GM23338 (cell line): ENCODE data around the gene SEMA5A. TPM values are rescaled to one million over a fixed set of nuclear protein-coding genes. Genes with fewer than 3 reads are reported as not detected.

Experiments
- ATAC-seq: fragments of 200-7000 bp; cut with Tn5 transposase; 3 replicates; pipeline ENCODE4 v1.9.1; 2020
- DNase-seq: peaks from one replicate; pipeline ENCODE4 v3.0.0-alpha.2; 2015; ENCODE audit warnings: low spot score
- H2AFZ ChIP-seq: fragments of 200-600 bp; sonication (generic); 2 replicates; pipeline ENCODE4 v1.8.0; 2016; ENCODE audit warnings: antibody characterized with exemption, mild to moderate bottlenecking, moderate library complexity
- H3F3A ChIP-seq: fragments of 200-600 bp; sonication (generic); replicated peaks from 2 replicates; pipeline ENCODE4 v1.8.0; 2017; ENCODE audit warnings: antibody characterized with exemption, mixed run types, low read depth
- H3K27ac ChIP-seq: fragments of 200-600 bp; sonication (generic); 2 replicates; pipeline ENCODE4 v1.6.1; 2016; ENCODE audit warnings: low read depth
- H3K27me3 ChIP-seq: fragments of 200-600 bp; sonication (generic); 2 replicates; pipeline ENCODE4 v1.8.0; 2016; ENCODE audit warnings: mild to moderate bottlenecking, mixed run types, moderate library complexity; ENCODE audit not compliant: insufficient read depth
- H3K36me3 ChIP-seq: fragments of 200-600 bp; sonication (generic); 2 replicates; pipeline ENCODE4 v1.8.0; 2016; ENCODE audit warnings: mild to moderate bottlenecking; ENCODE audit not compliant: insufficient read depth
- H3K4me1 ChIP-seq: fragments of 200-600 bp; sonication (generic); 2 replicates; pipeline ENCODE4 v1.8.0; 2016; ENCODE audit warnings: mild to moderate bottlenecking, moderate library complexity; ENCODE audit not compliant: insufficient read depth
- H3K4me2 ChIP-seq: fragments of 200-600 bp; sonication (generic); 2 replicates; pipeline ENCODE4 v1.7.1; 2017; ENCODE audit warnings: mixed run types
- H3K4me3 ChIP-seq: fragments of 200-600 bp; sonication (generic); 2 replicates; pipeline ENCODE4 v1.6.1; 2016; ENCODE audit warnings: mixed run types
- H3K79me2 ChIP-seq: fragments of 200-600 bp; sonication (generic); replicated peaks from 2 replicates; pipeline ENCODE4 v1.8.0; 2017; ENCODE audit warnings: mild to moderate bottlenecking; ENCODE audit not compliant: insufficient read depth
- H3K9me2 ChIP-seq: fragments of 200-600 bp; sonication (generic); 2 replicates; pipeline ENCODE4 v1.8.0; 2017; ENCODE audit not compliant: insufficient read depth
- H4K20me1 ChIP-seq: fragments of 200-600 bp; sonication (generic); replicated peaks from 2 replicates; pipeline ENCODE4 v1.8.0; 2017; ENCODE audit warnings: mild to moderate bottlenecking; ENCODE audit not compliant: insufficient read depth
- H3K27ac Mint-ChIP-seq: 2 replicates; pipeline ENCODE4 v1.8.0; 2020; ENCODE audit warnings: inconsistent platforms, mild to moderate bottlenecking, moderate library complexity, mixed read lengths
- H3K27me3 Mint-ChIP-seq: 3 replicates; pipeline ENCODE4 v1.8.0; 2022; ENCODE audit warnings: low read depth, mild to moderate bottlenecking, moderate library complexity, mixed read lengths, inconsistent platforms; ENCODE audit not compliant: insufficient read depth, poor library complexity
- H3K36me3 Mint-ChIP-seq: 3 replicates; pipeline ENCODE4 v1.8.0; 2021; ENCODE audit warnings: low read depth, mild to moderate bottlenecking, inconsistent platforms, moderate library complexity, mixed read lengths
- H3K4me1 Mint-ChIP-seq: 3 replicates; pipeline ENCODE4 v1.8.0; 2020; ENCODE audit warnings: mild to moderate bottlenecking, inconsistent platforms, mixed read lengths
- H3K4me3 Mint-ChIP-seq: 3 replicates; pipeline ENCODE4 v1.8.0; 2021; ENCODE audit warnings: moderate library complexity, mild to moderate bottlenecking, inconsistent platforms, mixed read lengths
- H3K9me3 Mint-ChIP-seq: 3 replicates; pipeline ENCODE4 v1.8.0; 2020; ENCODE audit warnings: moderate library complexity, mild to moderate bottlenecking, inconsistent platforms, mixed read lengths
- CREB1 ChIP-seq: fragments of 250-450 bp; sonication (Bioruptor Pico); IDR thresholded peaks from 2 replicates; pipeline ENCODE4 v1.5.0; 2020; ENCODE audit warnings: low read depth, mild to moderate bottlenecking, moderate library complexity
- CTCF ChIP-seq, 2 experiments: fragments of 200-600 bp in 1 of 2; sonication (generic) in 1 of 2; conservative IDR thresholded peaks; 2 replicates each; pipeline versions ENCODE4 v1.5.1 to v1.6.1; 2016 to 2017; ENCODE audit warnings: antibody characterized with exemption in 2 of 2, low read depth in 2 of 2, mild to moderate bottlenecking in 2 of 2, moderate library complexity in 1 of 2
- ETS1 ChIP-seq: IDR thresholded peaks from 2 replicates; pipeline ENCODE4 v1.6.1; 2016; ENCODE audit warnings: antibody characterized with exemption
- EZH2 ChIP-seq: fragments of 200-600 bp; sonication (generic); IDR thresholded peaks from one replicate; pipeline ENCODE4 v1.8.0; 2017; ENCODE audit warnings: antibody characterized with exemption, mild to moderate bottlenecking, low read depth; ENCODE audit not compliant: unreplicated experiment
- JUNB ChIP-seq: IDR thresholded peaks from one replicate; pipeline ENCODE4 v1.6.1; 2016; ENCODE audit warnings: antibody characterized with exemption; ENCODE audit not compliant: unreplicated experiment
- ZNF462 ChIP-seq: fragments of 250-450 bp; sonication (Bioruptor Pico); IDR thresholded peaks from 2 replicates; pipeline ENCODE4 v1.5.0; 2020; ENCODE audit warnings: mild to moderate bottlenecking, moderate library complexity
- polyA plus RNA-seq: library from polyadenylated mRNA; unstranded; fragments of >200 nt; fragmentation: Nextera tagmentation; extraction: Ambion mirVana; gene quantifications from 2 replicates; pipeline ENCODE4 v1.2.1, GENCODE V29; 2016
- total RNA-seq: library from RNA; depleted of rRNA; stranded (reverse); fragments of >200 nt; shearing (Covaris generic); gene quantifications from 2 replicates; pipeline ENCODE4 v1.2.3, GENCODE V29; 2014

Gene SEMA5A
- total and polyA plus RNA-seq, 2 experiments from 2014 or later: 2.1 to 8.1 TPM

GRCh38 chr5:9265441-9266287, 280.2 kb downstream of the SEMA5A start:
- Histone ChIP-seq H4K20me1 (no peaks in the 10 kb centered on the region), H3K27me3 (no peaks in the 10 kb centered on the region), H3K79me2 (no peaks in the 10 kb centered on the region), H3K9me2 (no peaks in the 10 kb centered on the region), H3K4me2 (0 out of 2 replicates have a peak overlapping the region, but pooled peaks have one; percentile 23), H3K27ac (peak overlapping the region; percentile 18), H3K36me3 (no peaks in the 10 kb centered on the region), H3F3A (no peaks in the 10 kb centered on the region), H2AFZ (no peak overlapping the region), H3K4me3 (no peak overlapping the region), H3K4me1 (peaks cover 11% of the 10 kb centered on the region)
- Mint-ChIP-seq H3K9me3 (peaks cover 3% of the 10 kb centered on the region; the same call in 1 of the 3 replicates), H3K4me1 (peaks cover 19% of the 10 kb centered on the region), H3K4me3 (no peak overlapping the region), H3K27me3 (peaks cover 5% of the 10 kb centered on the region), H3K36me3 (0 out of 3 replicates have a peak, but pooled peaks cover 3% of the 10 kb centered on the region), H3K27ac (peak overlapping the region; percentile 87)
- DNase-seq (peak; percentile 76), ATAC-seq (peak; percentile 98)
- no peak for TF ChIP-seq ETS1
- TF ChIP-seq CTCF (conservative IDR thresholded peaks at IDR 0.05; ENCODE audit: low read depth in 2 of 2): no peak
- TF ChIP-seq JUNB: no peak
- TF ChIP-seq ZNF462 (CRISPR knock-in tag): no peak
- no peak for TF ChIP-seq EZH2
- no peak for TF ChIP-seq CREB1 (CRISPR knock-in tag)
